ENCODE results near the gene PCDHA1. TPM values are rescaled to one million over a fixed set of nuclear protein-coding genes. Genes with fewer than 3 reads are reported as not detected.

Gene PCDHA1
- total RNA-seq, 1 donor from 2014 or later: 0.24 TPM

DNA sequence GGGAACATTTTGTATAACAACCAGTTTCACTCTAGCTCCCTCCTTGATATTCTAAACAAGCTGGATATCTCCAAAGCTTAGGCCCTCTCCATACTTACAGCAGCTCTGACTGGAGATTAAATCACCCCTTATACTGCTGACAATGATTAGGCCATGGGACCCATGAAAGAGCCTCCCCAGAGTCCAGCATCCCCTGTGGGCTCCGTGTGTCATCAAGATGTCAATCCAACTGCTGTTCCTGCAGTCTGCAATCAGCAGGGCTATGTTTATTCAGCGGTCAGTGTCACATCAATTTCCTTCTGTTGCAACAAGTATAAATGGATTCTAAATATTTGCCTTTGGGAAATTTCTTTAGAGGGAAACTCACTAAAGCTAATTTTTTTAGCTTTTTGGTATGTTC, 206.9 kb downstream of the PCDHA1 start:
- Mint-ChIP-seq H3K36me3 (no peaks in the 10 kb centered on the region), H3K4me3 (no peak overlapping the region), H3K4me1 (peaks cover 29% of the 10 kb centered on the region), H3K9me3 (no peaks in the 10 kb centered on the region), H3K27me3 (ENCODE audit: insufficient read depth, low read depth) (peaks cover 6% of the 10 kb centered on the region), H3K27ac (no peak overlapping the region)
- Histone ChIP-seq H3K4me3 (no peak overlapping the region), H3K9me3 (ENCODE audit: low read depth) (no peaks in the 10 kb centered on the region), H2AFZ (replicated peaks) (no peak overlapping the region), H3K79me2 (ENCODE audit: low read depth) (no peaks in the 10 kb centered on the region), H3K36me3 (no peaks in the 10 kb centered on the region), H3K27me3 (no peaks in the 10 kb centered on the region), H3K4me2 (no peak overlapping the region), H3K27ac (no peak overlapping the region), H3K9ac (no peak overlapping the region), H3K4me1 (peaks cover 29% of the 10 kb centered on the region), H4K20me1 (ENCODE audit: low read depth) (peaks cover 17% of the 10 kb centered on the region), H3F3A (ENCODE audit: low read depth) (peaks cover 9% of the 10 kb centered on the region)
- DNase-seq (ENCODE audit: low spot score): no peak
- TF ChIP-seq, protein P1, sequence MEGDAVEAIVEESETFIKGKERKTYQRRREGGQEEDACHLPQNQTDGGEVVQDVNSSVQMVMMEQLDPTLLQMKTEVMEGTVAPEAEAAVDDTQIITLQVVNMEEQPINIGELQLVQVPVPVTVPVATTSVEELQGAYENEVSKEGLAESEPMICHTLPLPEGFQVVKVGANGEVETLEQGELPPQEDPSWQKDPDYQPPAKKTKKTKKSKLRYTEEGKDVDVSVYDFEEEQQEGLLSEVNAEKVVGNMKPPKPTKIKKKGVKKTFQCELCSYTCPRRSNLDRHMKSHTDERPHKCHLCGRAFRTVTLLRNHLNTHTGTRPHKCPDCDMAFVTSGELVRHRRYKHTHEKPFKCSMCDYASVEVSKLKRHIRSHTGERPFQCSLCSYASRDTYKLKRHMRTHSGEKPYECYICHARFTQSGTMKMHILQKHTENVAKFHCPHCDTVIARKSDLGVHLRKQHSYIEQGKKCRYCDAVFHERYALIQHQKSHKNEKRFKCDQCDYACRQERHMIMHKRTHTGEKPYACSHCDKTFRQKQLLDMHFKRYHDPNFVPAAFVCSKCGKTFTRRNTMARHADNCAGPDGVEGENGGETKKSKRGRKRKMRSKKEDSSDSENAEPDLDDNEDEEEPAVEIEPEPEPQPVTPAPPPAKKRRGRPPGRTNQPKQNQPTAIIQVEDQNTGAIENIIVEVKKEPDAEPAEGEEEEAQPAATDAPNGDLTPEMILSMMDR (IDR thresholded peaks at IDR 0.05): no peak
- no peak for TF ChIP-seq EZH2phosphoT487 (IDR thresholded peaks at IDR 0.05)
- TF ChIP-seq EZH2 (IDR thresholded peaks at IDR 0.05): no peak

DNA sequence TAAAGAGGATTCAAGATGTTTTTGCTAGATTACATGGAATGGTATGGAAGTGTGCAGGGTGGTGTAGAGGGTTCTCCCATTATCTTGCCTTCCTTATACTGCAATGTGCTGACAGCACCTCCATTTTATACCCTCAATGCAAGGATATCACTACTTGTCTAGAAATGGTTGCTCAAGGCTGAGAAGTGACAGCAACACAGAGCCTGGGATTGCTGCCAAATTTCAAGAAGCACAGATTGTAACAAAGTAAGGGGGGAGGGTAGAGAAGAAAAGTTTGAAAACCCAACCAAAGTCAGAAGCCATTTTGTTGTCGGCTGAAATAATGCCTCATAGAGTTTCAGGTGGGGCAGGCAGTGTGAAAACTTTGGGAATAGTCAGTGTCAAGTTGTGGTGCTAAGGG, 210.1 kb downstream of the PCDHA1 start:
- Mint-ChIP-seq H3K4me1 (peaks cover 22% of the 10 kb centered on the region), H3K4me3 (no peak overlapping the region)

DNA sequence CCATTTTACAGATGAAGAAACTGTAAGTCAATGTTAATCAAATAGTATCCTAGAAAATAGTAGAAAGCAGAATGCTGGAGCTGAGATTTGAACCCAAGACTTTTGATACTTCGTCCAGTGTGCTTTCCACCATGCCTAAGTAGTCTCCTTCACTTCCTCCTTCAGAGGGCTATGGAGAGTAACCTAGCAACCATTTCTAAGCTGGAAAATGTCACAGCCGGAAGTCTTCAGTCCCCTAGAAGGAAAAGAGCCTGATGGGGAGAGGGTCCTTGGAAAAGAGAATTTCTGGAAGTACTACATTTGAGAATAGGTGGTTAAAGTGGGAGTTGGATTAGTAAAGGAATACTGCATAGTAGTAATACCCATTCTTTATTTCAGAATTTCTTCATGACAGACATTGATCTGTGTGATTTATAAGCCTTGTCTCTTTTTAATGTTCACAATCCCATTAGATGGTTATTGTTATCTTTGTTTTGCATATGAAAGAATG, 213.0 kb downstream of the PCDHA1 start:
- no peaks in the 10 kb centered on the region for H3K9me3 Mint-ChIP-seq
- H3K36me3 Mint-ChIP-seq: no peaks in the 10 kb centered on the region
- Histone ChIP-seq H3K4me3 (no peak overlapping the region), H3K27ac (no peak overlapping the region), H3K9ac (no peak overlapping the region), H3K79me2 (ENCODE audit: low read depth) (no peaks in the 10 kb centered on the region), H3K9me3 (ENCODE audit: low read depth) (no peaks in the 10 kb centered on the region), H3K27me3 (peaks cover 7% of the 10 kb centered on the region), H3K4me1 (peaks cover 50% of the 10 kb centered on the region), H3K36me3 (no peaks in the 10 kb centered on the region), H3K4me2 (no peak overlapping the region), H4K20me1 (ENCODE audit: low read depth) (peaks cover 28% of the 10 kb centered on the region), H2AFZ (replicated peaks) (no peak overlapping the region), H3F3A (ENCODE audit: low read depth) (peaks cover 45% of the 10 kb centered on the region)
- H3K4me1 Mint-ChIP-seq: peaks cover 43% of the 10 kb centered on the region
- peak; percentile 11 for DNase-seq (ENCODE audit: low spot score)
- H3K27ac Mint-ChIP-seq: no peak overlapping the region
- TF ChIP-seq EZH2 (IDR thresholded peaks at IDR 0.05) (no peak), EZH2phosphoT487 (IDR thresholded peaks at IDR 0.05) (no peak)
- TF ChIP-seq, protein P1 (IDR thresholded peaks at IDR 0.05): no peak
- H3K4me3 Mint-ChIP-seq: no peak overlapping the region
- peaks cover 5% of the 10 kb centered on the region for H3K27me3 Mint-ChIP-seq (ENCODE audit: insufficient read depth, low read depth)

More for the DNA sequence above, 210.1 kb downstream of the PCDHA1 start:
- peaks cover 15% of the 10 kb centered on the region for H3F3A ChIP-seq (ENCODE audit: low read depth)
- H3K9ac ChIP-seq: no peak overlapping the region
- no peaks in the 10 kb centered on the region for H3K79me2 ChIP-seq (ENCODE audit: low read depth)
- peaks cover 27% of the 10 kb centered on the region for H3K4me1 ChIP-seq
- no peaks in the 10 kb centered on the region for H3K36me3 ChIP-seq
- no peak for DNase-seq (ENCODE audit: low spot score)
- peaks cover 5% of the 10 kb centered on the region for H4K20me1 ChIP-seq (ENCODE audit: low read depth)
- no peak overlapping the region for H2AFZ ChIP-seq (replicated peaks)
- Mint-ChIP-seq H3K27ac (peak overlapping the region; percentile 43), H3K36me3 (no peaks in the 10 kb centered on the region), H3K9me3 (no peaks in the 10 kb centered on the region), H3K27me3 (ENCODE audit: insufficient read depth, low read depth) (peaks cover 3% of the 10 kb centered on the region)
- H3K27ac ChIP-seq: no peak overlapping the region
- no peak overlapping the region for H3K4me3 ChIP-seq
- TF ChIP-seq EZH2phosphoT487 (IDR thresholded peaks at IDR 0.05): no peak
- no peak for TF ChIP-seq EZH2 (IDR thresholded peaks at IDR 0.05)
- TF ChIP-seq, protein P1 (IDR thresholded peaks at IDR 0.05): no peak
- H3K4me2 ChIP-seq: no peak overlapping the region
- H3K27me3 ChIP-seq: no peaks in the 10 kb centered on the region
- H3K9me3 ChIP-seq (ENCODE audit: low read depth): no peaks in the 10 kb centered on the region
